Motor neuron (in vitro differentiated cells): ENCODE measurements around the gene OBSCN. TPM values are rescaled to one million over a fixed set of nuclear protein-coding genes. Genes with fewer than 3 reads are reported as not detected.
A peak's percentile ranks its signal among the peaks of the same experiment; 100 is the strongest.
"Not testable (repeated sequence)": the region's sequence is repeated elsewhere in the genome, so short reads cannot be mapped to it uniquely, and the experiment has no call there.

Experiments used
- ATAC-seq, 8 experiments: fragments of 200-7000 bp; cut with Tn5 transposase; replicated peaks in 6 of 8; 2 replicates each; pipeline ENCODE4 v1.8.0; 2021; ENCODE audit warnings: mild to moderate bottlenecking in 8 of 8, moderate library complexity in 8 of 8
- H3K27ac ChIP-seq, 2 donors: fragments of 250-450 bp; sonication (Bioruptor Pico); 2 replicates each; pipeline ENCODE4 v1.9.0; 2021; ENCODE audit warnings: antibody characterized with exemption in 2 of 2, mild to moderate bottlenecking in 2 of 2, moderate library complexity in 1 of 2
- H3K4me1 ChIP-seq, 2 donors: fragments of 250-450 bp; sonication (Bioruptor Pico); replicated peaks in 1 of 2; 2 replicates each; pipeline ENCODE4 v1.6.1; 2021; ENCODE audit warnings: antibody characterized with exemption in 2 of 2, mild to moderate bottlenecking in 2 of 2, moderate library complexity in 1 of 2
- H3K4me3 ChIP-seq, 5 donors: fragments of 250-450 bp; sonication (Bioruptor Pico); 2 replicates each; pipeline ENCODE4 v1.9.0; 2021; ENCODE audit warnings: antibody characterized with exemption in 5 of 5, mild to moderate bottlenecking in 5 of 5, moderate library complexity in 4 of 5
- WGBS, 10 experiments: fragments of 450-650 bp; shearing (Covaris generic); methylation state at CpG; one replicate each; pipeline ENCODE4 v1.0.0; 2022; 5-methylcytosine and 5-hydroxymethylcytosine counted together
- in situ Hi-C, 9 experiments: fragments of 400-800 bp; cut with MboI; loops; one replicate each; pipeline ENCODE4 v1.15.0; 2021; ENCODE audit warnings: low sequenced_read_pairs in 9 of 9, low pct_unique_long_range_greater_than_20kb in 2 of 9; ENCODE audit not compliant: unreplicated experiment in 9 of 9
- total RNA-seq, 8 experiments: library from RNA; unstranded; fragments of 300-600 nt; gene quantifications; 2 replicates each; pipeline versions ENCODE4 v1.2.3 to v1.2.4, GENCODE V29; 2022

Gene OBSCN
- total RNA-seq, 8 experiments from 2014 or later: 2.7 to 38.5 (median 16.2) TPM

DNA sequence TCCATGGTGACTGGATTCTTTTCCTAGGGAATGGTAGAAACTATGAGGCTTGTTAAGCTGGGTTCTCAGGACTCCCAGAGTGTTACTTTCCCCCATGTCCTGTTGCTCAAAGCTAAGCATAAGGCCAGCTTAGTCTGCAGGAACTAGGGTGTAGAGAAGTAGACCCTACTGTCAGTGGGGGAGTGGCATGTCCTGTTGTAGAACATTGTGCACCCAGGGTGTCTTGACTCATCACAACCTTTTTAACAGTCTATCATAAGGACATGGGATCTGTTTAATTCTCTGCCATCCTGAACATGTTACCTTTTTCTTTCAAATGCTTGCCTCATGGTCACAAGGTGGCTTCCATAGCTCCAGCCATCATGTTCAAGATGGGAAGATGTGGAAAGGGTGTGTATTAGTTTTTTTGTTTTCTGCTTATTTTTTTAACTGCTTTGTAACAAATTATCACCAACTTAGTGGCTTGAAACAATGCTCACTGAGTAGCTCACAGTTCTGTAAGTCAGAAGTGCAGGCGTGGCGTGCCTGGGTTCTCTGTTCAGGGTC lies 17.4 kb downstream of the OBSCN start:
- H3K4me3 ChIP-seq: no peak overlapping the region
- ATAC-seq: no peak
- no peak overlapping the region for H3K27ac ChIP-seq
- WGBS, 10 experiments: 0 to 48% (median 0%) methylated on average over 1 to 2 of the region's 2 CpGs; no CpG with 5 or more reads in 3 of the 10 experiments
- in situ Hi-C loops: no loop called here
- H3K4me1 ChIP-seq: no peaks in the 10 kb centered on the region

DNA sequence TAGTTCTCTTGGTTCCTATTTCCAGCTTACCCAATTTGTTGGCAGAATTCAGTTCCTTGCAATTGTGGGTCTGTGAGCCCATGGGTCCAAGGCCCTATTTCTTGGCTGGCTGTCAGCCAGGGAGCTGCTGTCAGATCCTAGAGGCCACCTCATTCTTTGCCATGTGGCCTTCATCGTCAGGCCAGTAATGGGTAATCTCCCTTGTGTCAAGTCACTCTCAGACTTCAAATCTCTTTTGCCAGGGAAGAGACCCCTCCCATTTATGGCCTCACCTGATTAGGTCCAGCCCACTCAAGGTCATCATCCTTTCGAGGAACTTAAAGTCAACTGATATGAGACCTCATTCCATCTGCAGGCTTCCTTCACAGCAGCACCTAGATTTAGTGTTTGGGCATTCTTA lies 17.9 kb downstream of the OBSCN start:
- 0 to 94% (median 20%) methylated on average over 1 to 2 of the region's 2 CpGs; no CpG with 5 or more reads in 5 of the 10 experiments for WGBS, 10 experiments
- Histone ChIP-seq H3K4me1 (no peaks in the 10 kb centered on the region), H3K27ac (no peak overlapping the region), H3K4me3 (no peak overlapping the region)
- ATAC-seq: no peak
- in situ Hi-C loops: no loop called here

DNA sequence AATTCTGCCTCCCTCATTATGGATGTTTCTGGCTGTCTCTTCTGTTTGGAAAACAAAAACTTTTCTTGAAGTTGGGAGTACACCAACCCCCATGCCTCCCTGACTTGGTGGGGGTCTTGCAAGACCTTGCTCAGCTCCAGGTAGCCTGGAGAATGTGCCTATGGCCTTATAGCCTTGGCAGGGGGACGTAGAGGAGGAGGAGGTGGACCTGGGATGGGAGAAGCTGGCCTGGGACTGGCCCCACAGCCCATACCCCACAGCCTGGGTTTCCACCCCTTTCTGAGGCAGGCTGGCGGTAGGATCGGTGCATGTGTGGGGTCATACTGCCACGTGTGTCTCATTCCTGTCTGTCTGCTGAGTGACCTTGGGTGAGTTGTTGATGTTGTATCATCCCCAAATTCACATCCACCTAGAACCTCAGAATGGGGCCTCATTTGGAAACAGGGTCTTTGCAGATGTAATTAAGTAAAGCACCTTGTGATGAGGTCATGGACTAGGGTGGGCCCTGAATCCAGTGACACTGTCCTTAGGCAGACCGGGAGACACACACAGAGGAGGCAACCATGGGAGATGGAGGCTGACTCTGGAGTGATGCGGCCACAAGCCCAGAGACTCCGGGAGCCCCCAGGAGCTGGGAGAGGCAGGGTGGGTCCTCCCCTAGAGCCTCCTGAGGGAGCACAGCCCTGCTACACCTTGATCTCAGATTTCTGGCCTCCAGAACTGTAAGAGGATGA lies 18.5 kb downstream of the OBSCN start:
- no peak overlapping the region for H3K27ac ChIP-seq
- H3K4me1 ChIP-seq: no peaks in the 10 kb centered on the region
- in situ Hi-C loops: no loop called here
- ATAC-seq: no peak
- 80 to 100% (median 96%) methylated on average over 1 to 6 of the region's 7 CpGs; no CpG with 5 or more reads in 1 of the 10 experiments for WGBS, 10 experiments
- H3K4me3 ChIP-seq: no peak overlapping the region

DNA sequence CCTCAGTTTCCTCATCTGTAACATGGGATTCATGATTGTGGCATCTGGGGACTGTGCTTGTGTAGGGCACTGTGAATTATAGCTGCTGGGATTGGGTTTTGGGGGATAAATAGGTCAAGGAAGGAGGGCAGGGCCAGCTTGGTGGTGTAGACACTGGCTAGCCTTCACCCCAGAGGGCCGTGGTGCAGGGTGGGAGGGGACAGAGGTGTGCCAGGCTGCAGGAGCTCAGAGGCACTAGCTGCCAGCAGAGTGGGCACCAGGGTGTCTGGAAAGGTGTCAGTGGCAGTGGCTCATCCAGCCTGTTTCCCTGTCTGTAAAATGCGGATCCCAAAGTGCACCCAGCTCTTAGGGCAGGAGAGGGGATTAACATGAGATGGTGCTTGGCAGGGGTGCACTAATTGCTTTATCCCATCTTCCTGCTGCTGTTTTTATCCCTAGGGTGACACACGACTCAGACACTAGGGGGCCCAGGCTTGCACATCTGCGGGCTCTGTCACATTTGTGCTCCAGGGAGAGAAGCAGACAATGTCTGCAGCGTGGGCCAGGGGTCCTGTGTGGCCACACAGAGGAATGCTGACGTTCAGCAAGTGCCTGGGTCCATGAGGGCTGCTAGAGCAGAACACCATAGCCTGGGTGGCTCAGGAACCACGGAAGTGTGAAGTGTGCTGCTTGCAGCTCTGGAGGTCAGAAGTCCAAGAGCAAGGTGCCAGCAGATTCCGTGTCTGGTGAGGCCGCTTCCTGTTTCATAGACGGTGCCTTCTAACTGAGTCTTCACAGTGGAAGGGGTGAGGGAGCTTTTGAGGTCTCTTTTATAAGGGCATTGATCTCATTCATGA lies 19.3 kb downstream of the OBSCN start:
- WGBS, 10 experiments: 20 to 90% (median 87%) methylated on average over 1 to 8 of the region's 10 CpGs; no CpG with 5 or more reads in 5 of the 10 experiments
- no peak overlapping the region for H3K27ac ChIP-seq
- H3K4me1 ChIP-seq: no peaks in the 10 kb centered on the region
- no peak overlapping the region for H3K4me3 ChIP-seq
- peak in 3 of 8 experiments; percentile 23 to 45 (median 39) for ATAC-seq
- in situ Hi-C loops: no loop called here

DNA sequence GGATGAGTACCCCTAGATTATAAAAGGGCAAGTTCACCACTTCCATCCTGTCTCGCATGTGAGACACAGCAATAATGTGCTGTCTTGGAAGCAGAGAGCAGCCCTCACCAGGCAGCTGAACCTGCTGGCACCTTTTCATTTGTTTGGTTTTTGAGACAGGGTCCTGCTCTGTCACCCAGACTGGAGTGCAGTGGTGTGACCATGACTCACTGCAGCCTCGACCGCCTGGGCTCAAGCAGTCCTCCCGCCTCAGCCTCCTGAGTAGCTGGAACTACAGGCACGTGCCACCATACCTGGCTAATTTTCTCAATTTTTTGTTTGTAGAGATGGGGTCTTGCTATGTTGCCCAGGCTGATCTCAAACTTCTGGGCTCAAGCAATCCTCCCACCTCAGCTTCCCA lies 20.3 kb downstream of the OBSCN start:
- H3K4me1 ChIP-seq, H3K27ac ChIP-seq, H3K4me3 ChIP-seq, ATAC-seq, in situ Hi-C loops: not testable (repeated sequence)
- WGBS, 10 experiments: 87 to 100% (median 93%) methylated on average over 1 to 5 of the region's 5 CpGs; no CpG with 5 or more reads in 3 of the 10 experiments

DNA sequence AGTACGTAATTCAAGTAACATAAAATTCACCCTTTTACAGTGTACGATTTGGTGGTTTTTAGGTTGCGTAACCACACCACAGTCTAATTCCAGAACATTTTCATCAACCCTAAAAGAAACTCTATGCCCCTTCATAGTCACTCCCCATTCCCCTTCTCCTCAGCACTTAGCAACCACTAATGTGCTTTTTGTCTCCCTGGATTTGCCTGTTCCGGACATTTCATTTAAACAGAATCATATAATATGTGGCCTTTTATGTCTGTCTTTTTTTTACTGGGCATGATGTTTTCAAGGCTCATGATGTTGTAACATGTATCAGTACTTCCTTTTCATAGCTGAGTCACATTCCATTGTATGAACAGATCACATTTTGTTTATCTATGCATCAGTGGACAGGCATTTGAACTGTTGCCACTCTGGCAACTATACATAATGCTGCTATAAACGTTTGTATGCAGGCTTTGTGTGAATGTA lies 20.8 kb downstream of the OBSCN start:
- Histone ChIP-seq H3K4me3 (no peak overlapping the region), H3K4me1 (no peaks in the 10 kb centered on the region), H3K27ac (no peak overlapping the region)
- in situ Hi-C loops: no loop called here
- ATAC-seq: peak in 5 of 8 experiments; percentile 30 to 86 (median 59)
- WGBS, 10 experiments: 50 to 100% (median 90%) methylated on average over 1 to 5 of the region's 5 CpGs; no CpG with 5 or more reads in 1 of the 10 experiments

DNA sequence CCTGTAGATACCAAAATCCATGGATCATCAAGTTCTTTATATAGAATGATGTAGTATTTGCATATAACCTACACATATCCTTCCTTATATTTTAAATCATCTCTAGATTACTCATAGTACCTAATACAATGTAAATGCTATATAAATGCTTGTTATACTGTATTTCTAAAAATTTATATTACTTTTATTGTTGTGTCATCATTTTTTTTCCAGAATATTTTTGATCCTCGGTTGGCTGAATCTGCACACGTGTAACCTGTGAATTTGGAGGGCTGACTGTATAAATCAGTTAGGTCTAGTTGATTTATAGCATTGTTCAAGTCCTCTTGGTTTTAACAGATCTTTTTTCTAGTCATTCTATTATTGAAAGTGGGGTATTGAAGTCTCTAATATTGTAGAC lies 23.3 kb downstream of the OBSCN start:
- no peak overlapping the region for H3K4me3 ChIP-seq
- WGBS, 10 experiments: 27 to 100% (median 94%) methylated on average over 2 of the region's 2 CpGs; no CpG with 5 or more reads in 2 of the 10 experiments
- H3K4me1 ChIP-seq: no peaks in the 10 kb centered on the region
- ATAC-seq: no peak
- in situ Hi-C loops: no loop called here
- no peak overlapping the region for H3K27ac ChIP-seq

DNA sequence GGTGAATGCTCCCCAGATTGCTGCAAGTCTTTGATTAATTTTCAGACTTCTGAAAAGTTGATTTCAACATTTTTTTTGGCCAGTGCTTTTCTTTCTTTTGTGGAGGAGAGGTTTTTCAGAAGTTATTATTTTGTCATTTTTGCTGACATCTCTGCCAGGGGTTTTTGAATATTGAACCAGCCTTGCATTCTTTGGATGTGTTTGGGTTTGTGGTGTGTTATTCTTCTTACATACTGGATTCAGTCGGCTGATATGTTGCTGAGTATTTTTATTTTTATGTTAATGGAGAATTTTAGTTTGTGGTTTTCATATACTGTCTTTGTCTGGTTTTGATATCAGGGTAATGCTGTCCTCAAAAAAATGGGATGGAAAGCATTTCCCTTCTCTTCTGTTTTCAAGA lies 25.3 kb downstream of the OBSCN start:
- H3K27ac ChIP-seq: no peak overlapping the region
- no peaks in the 10 kb centered on the region for H3K4me1 ChIP-seq
- in situ Hi-C loops: no loop called here
- no peak overlapping the region for H3K4me3 ChIP-seq
- 0 to 100% (median 90%) methylated on average over 1 of the region's 1 CpG; no CpG with 5 or more reads in 2 of the 10 experiments for WGBS, 10 experiments
- ATAC-seq: no peak

DNA sequence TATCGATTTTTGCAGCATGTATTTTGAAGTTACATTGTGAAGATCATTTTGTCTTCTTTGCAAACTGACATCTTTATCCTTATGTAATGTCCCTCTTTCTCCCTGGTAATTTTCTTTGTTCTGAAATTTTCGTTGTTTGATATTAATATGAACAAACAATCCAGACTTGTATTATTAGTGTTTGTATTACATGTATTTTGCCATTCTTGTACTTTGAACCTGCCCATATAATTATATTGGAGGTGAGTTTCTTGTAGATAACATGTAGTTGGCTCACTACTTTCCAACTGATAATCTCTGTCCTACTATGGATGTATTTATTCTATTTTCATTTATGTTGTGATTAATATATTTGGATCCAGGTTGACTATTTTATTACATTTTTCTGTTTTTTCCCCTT lies 27.1 kb downstream of the OBSCN start:
- ATAC-seq: no peak
- Histone ChIP-seq H3K27ac (no peak overlapping the region), H3K4me3 (no peak overlapping the region), H3K4me1 (no peaks in the 10 kb centered on the region)
- 20 to 100% (median 82%) methylated on average over 2 of the region's 2 CpGs for WGBS, 10 experiments
- in situ Hi-C loops: no loop called here

DNA sequence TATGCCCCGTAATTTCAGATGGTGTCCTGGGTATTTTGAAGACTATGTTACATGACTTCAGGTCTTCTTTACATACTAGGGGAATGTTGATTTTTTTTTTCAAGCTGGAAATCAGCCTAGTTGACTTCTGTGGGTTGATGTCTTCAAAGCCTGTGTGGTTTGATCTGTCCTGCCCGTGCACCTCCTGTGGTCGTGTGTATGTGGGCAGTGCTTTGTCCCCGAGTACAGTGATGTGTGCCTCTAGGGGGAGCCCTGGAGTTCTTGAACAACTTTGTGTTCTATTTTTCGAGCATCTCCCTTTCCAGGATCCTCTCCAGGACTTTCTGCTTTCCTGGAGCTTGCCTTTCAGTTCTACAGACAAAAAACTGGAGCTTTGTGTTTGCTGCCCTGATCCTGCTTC lies 28.9 kb downstream of the OBSCN start:
- no peak overlapping the region for H3K4me3 ChIP-seq
- 46 to 100% (median 54%) methylated on average over 1 to 5 of the region's 5 CpGs; no CpG with 5 or more reads in 1 of the 10 experiments for WGBS, 10 experiments

DNA sequence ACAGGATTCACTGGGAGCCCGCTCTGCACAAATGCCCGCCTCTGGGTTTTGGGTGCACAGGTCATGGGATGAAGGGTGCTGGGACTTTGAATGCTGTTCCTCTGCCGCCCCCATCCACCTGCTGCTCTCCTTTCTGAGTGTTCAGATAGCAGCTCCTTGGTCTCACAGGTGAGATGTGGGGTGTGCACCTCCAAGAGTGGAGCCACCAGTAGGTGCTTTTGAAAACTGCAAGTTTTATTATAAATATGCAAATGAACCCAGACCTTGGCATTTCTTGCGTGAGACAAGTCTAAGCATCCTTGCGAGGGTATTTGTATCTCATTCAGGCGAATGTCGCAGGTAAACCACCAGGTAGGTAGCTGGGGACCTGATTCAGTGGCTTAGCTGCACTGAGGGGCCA lies 30.2 kb downstream of the OBSCN start:
- no peak for ATAC-seq
- WGBS, 10 experiments: 75 to 100% (median 94%) methylated on average over 2 to 7 of the region's 7 CpGs; no CpG with 5 or more reads in 3 of the 10 experiments
- Histone ChIP-seq H3K27ac (no peak overlapping the region), H3K4me3 (no peak overlapping the region), H3K4me1 (no peaks in the 10 kb centered on the region)
- in situ Hi-C loops: no loop called here

More for the DNA sequence above, 28.9 kb downstream of the OBSCN start:
- ATAC-seq: peak in 3 of 8 experiments; percentile 81 to 96 (median 85)
- H3K4me1 ChIP-seq: no peaks in the 10 kb centered on the region
- no peak overlapping the region for H3K27ac ChIP-seq
- in situ Hi-C loops: no loop called here

DNA sequence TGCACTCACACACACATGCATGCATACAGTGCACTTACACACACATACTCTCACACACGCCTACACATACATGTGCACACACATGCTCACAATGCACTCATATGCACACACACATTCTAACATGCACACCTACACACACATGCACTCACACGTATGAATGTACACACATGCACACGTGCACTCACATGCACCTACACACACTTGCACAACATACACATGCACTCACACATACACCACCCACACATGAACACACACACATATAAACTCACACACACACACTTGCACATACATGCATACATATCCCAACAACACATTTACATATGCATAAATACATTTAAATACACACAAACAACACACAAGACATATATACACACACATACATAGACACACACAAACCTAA lies 30.6 kb downstream of the OBSCN start:
- WGBS, 10 experiments: 0 to 78% (median 45%) methylated on average over 1 to 3 of the region's 3 CpGs; no CpG with 5 or more reads in 3 of the 10 experiments
- no peaks in the 10 kb centered on the region for H3K4me1 ChIP-seq
- no peak overlapping the region for H3K4me3 ChIP-seq
- no peak overlapping the region for H3K27ac ChIP-seq
- in situ Hi-C loops: no loop called here
- no peak for ATAC-seq
